ENCODE data around the gene BMP5. TPM values are rescaled to one million over a fixed set of nuclear protein-coding genes. Genes with fewer than 3 reads are reported as not detected.

The BMP5 gene
- total RNA-seq, 2 experiments from 2014 or later: not detected

GRCh38 chr6:55713436-55713835, 162.0 kb downstream of the BMP5 start:
- ATAC-seq (ENCODE audit: poor library complexity) (no peak), DNase-seq (no peak)
- no peak overlapping the region for H3K4me3 ChIP-seq (ENCODE audit: low read length)
- no peaks in the 10 kb centered on the region for H3K27me3 ChIP-seq (ENCODE audit: control insufficient read depth in 1 of 2, insufficient read depth in 2 of 2, low read length in 2 of 2)
- intact Hi-C loops (cut with DNase I, micrococcal nuclease): no loop called here
- no peaks in the 10 kb centered on the region for H3K36me3 Mint-ChIP-seq (ENCODE audit: low read depth)
- no peak for TF ChIP-seq CTCF (IDR thresholded peaks at IDR 0.05)
- H3K4me1 Mint-ChIP-seq (ENCODE audit: low read depth): no peaks in the 10 kb centered on the region
- no peak overlapping the region for H3K27ac ChIP-seq (ENCODE audit: low read depth in 1 of 2, low read length in 2 of 2)
- H3K36me3 ChIP-seq (ENCODE audit: insufficient read depth, low read length): no peaks in the 10 kb centered on the region
- no peak overlapping the region for H3K4me3 Mint-ChIP-seq
- H3K9me3 ChIP-seq (ENCODE audit: control insufficient read depth in 1 of 2, insufficient read depth in 1 of 2, low read length in 2 of 2): no peaks in the 10 kb centered on the region
- no peaks in the 10 kb centered on the region for H3K4me1 ChIP-seq (ENCODE audit: insufficient read depth, low read length)
- peaks cover 8% of the 10 kb centered on the region for H3K9me3 Mint-ChIP-seq
- ChIA-PET CTCF (no interaction called here), POLR2A (no interaction called here)
- no peak overlapping the region for H3K27ac Mint-ChIP-seq
- H3K27me3 Mint-ChIP-seq: no peaks in the 10 kb centered on the region

GRCh38 chr6:55708711-55709110, 166.7 kb downstream of the BMP5 start:
- no peak overlapping the region for H3K4me3 ChIP-seq (ENCODE audit: low read length)
- DNase-seq (no peak), ATAC-seq (ENCODE audit: poor library complexity) (no peak)
- POLR2A ChIA-PET: no interaction called here
- CTCF ChIA-PET: no interaction called here
- Mint-ChIP-seq H3K9me3 (peaks cover 4% of the 10 kb centered on the region), H3K27me3 (no peaks in the 10 kb centered on the region), H3K27ac (no peak overlapping the region), H3K36me3 (ENCODE audit: low read depth) (no peaks in the 10 kb centered on the region), H3K4me1 (ENCODE audit: low read depth) (no peaks in the 10 kb centered on the region), H3K4me3 (no peak overlapping the region)
- intact Hi-C loops (cut with DNase I, micrococcal nuclease): no loop called here
- TF ChIP-seq CTCF (IDR thresholded peaks at IDR 0.05): no peak
- no peaks in the 10 kb centered on the region for H3K4me1 ChIP-seq (ENCODE audit: insufficient read depth, low read length)
- no peaks in the 10 kb centered on the region for H3K36me3 ChIP-seq (ENCODE audit: insufficient read depth, low read length)
- no peaks in the 10 kb centered on the region for H3K27me3 ChIP-seq (ENCODE audit: control insufficient read depth in 1 of 2, insufficient read depth in 2 of 2, low read length in 2 of 2)
- peaks cover 0 to 3% of the 10 kb centered on the region in 2 experiments for H3K9me3 ChIP-seq (ENCODE audit: control insufficient read depth in 1 of 2, insufficient read depth in 1 of 2, low read length in 2 of 2)
- no peak overlapping the region for H3K27ac ChIP-seq (ENCODE audit: low read depth in 1 of 2, low read length in 2 of 2)

- H3K4me3 Mint-ChIP-seq: no peak overlapping the region
- intact Hi-C loops (cut with DNase I, micrococcal nuclease): no loop called here
- DNase-seq: no peak
These were observed 169.6 kb downstream of the BMP5 start for GRCh38 chr6:55705451-55706440.

More at GRCh38 chr6:55705451-55706440, 169.6 kb downstream of the BMP5 start:
- Mint-ChIP-seq H3K4me1 (ENCODE audit: low read depth) (no peaks in the 10 kb centered on the region), H3K36me3 (ENCODE audit: low read depth) (no peaks in the 10 kb centered on the region), H3K27me3 (no peaks in the 10 kb centered on the region), H3K9me3 (peaks cover 8% of the 10 kb centered on the region), H3K27ac (no peak overlapping the region)
- TF ChIP-seq CTCF (IDR thresholded peaks at IDR 0.05): no peak
- no peaks in the 10 kb centered on the region for H3K36me3 ChIP-seq (ENCODE audit: insufficient read depth, low read length)
- H3K27ac ChIP-seq (ENCODE audit: low read depth in 1 of 2, low read length in 2 of 2): no peak overlapping the region
- H3K9me3 ChIP-seq (ENCODE audit: control insufficient read depth in 1 of 2, insufficient read depth in 1 of 2, low read length in 2 of 2): peaks cover 0 to 3% of the 10 kb centered on the region in 2 experiments
- H3K27me3 ChIP-seq (ENCODE audit: control insufficient read depth in 1 of 2, insufficient read depth in 2 of 2, low read length in 2 of 2): no peaks in the 10 kb centered on the region
- POLR2A ChIA-PET: no interaction called here
- ATAC-seq (ENCODE audit: poor library complexity): no peak
- CTCF ChIA-PET: no interaction called here
- no peak overlapping the region for H3K4me3 ChIP-seq (ENCODE audit: low read length)
- no peaks in the 10 kb centered on the region for H3K4me1 ChIP-seq (ENCODE audit: insufficient read depth, low read length)

All from CD4-positive, alpha-beta T cell (primary cell).